HepG2 (cell line): Measurements from ENCODE around the gene ELAPOR1. TPM values are rescaled to one million over a fixed set of nuclear protein-coding genes. Genes with fewer than 3 reads are reported as not detected.

Experiments used
- AGO1 ChIP-seq: fragments of 200-400 bp; formaldehyde crosslinking; IDR thresholded peaks from 2 replicates; pipeline ENCODE4 v1.6.1; 2017; ENCODE audit warnings: mild to moderate bottlenecking, low read depth, low read length, moderate library complexity; ENCODE audit not compliant: poor library complexity, severe bottlenecking
- ATF2 ChIP-seq: sonication (generic); formaldehyde crosslinking; IDR thresholded peaks from 2 replicates; pipeline ENCODE4 v1.4.0; 2020; ENCODE audit warnings: missing genetic modification reagents
- CBX5 ChIP-seq: sonication (generic); formaldehyde crosslinking; IDR thresholded peaks from 2 replicates; pipeline ENCODE4 v1.4.0; 2020; ENCODE audit warnings: missing genetic modification reagents, borderline replicate concordance
- ETV6 ChIP-seq: sonication (generic); formaldehyde crosslinking; conservative IDR thresholded peaks from 2 replicates; pipeline ENCODE4 v1.4.0; 2020; ENCODE audit warnings: missing genetic modification reagents
- FOSL2 ChIP-seq: sonication (generic); formaldehyde crosslinking; IDR thresholded peaks from 2 replicates; pipeline ENCODE4 v1.4.0; 2020; ENCODE audit warnings: missing genetic modification reagents
- FOXA3 ChIP-seq: IDR thresholded peaks from 2 replicates; pipeline ENCODE4 v1.6.1; 2016; ENCODE audit warnings: missing genetic modification reagents, missing compliant biosample characterization
- FOXK1 ChIP-seq: sonication (generic); formaldehyde crosslinking; IDR thresholded peaks from 2 replicates; pipeline ENCODE4 v1.4.0; 2020; ENCODE audit warnings: low read depth, missing genetic modification reagents, borderline replicate concordance
- GATA4 ChIP-seq: sonication (generic); IDR thresholded peaks from 2 replicates; pipeline ENCODE4 v1.6.1; 2016; ENCODE audit warnings: antibody characterized with exemption, low read depth, borderline replicate concordance
- HCFC1 ChIP-seq: fragments of 150-350 bp; IDR thresholded peaks from 2 replicates; pipeline ENCODE4 v1.6.1; 2014; ENCODE audit warnings: low read depth, low read length
- ISL2 ChIP-seq: sonication (generic); formaldehyde crosslinking; IDR thresholded peaks from 2 replicates; pipeline ENCODE4 v1.5.0; 2020; ENCODE audit warnings: missing genetic modification reagents
- KLF15 ChIP-seq: sonication (generic); formaldehyde crosslinking; IDR thresholded peaks from 2 replicates; pipeline ENCODE4 v1.8.1; 2023; ENCODE audit warnings: borderline replicate concordance, mild to moderate bottlenecking, inconsistent platforms, missing genetic modification reagents, mixed read lengths
- KMT2A ChIP-seq: sonication (generic); formaldehyde crosslinking; IDR thresholded peaks from 2 replicates; pipeline ENCODE4 v1.4.0; 2020; ENCODE audit warnings: missing genetic modification reagents
- NR2F6 ChIP-seq, 2 experiments: IDR thresholded peaks; 2 replicates each; pipeline ENCODE4 v1.6.1; 2016; ENCODE audit warnings: antibody characterized with exemption in 1 of 2, mild to moderate bottlenecking in 1 of 2
- PAF1 ChIP-seq: IDR thresholded peaks from 2 replicates; pipeline ENCODE4 v1.6.1; 2016; ENCODE audit warnings: missing genetic modification reagents, missing compliant biosample characterization
- SRSF1 ChIP-seq: fragments of 200-400 bp; formaldehyde crosslinking; optimal IDR thresholded peaks from 2 replicates; pipeline ENCODE3; 2017; ENCODE audit warnings: mild to moderate bottlenecking, low read depth, low read length, moderate library complexity
- TAF1 ChIP-seq: sonication (generic); formaldehyde crosslinking; IDR thresholded peaks from 2 replicates; pipeline ENCODE4 v1.4.0; 2020; ENCODE audit warnings: missing genetic modification reagents
- THRA ChIP-seq: sonication (generic); formaldehyde crosslinking; IDR thresholded peaks from 2 replicates; pipeline ENCODE4 v1.4.0; 2020; ENCODE audit warnings: missing genetic modification reagents, borderline replicate concordance
- TOPORS ChIP-seq: sonication (generic); formaldehyde crosslinking; IDR thresholded peaks from 2 replicates; pipeline ENCODE4 v1.8.0; 2023; ENCODE audit warnings: mild to moderate bottlenecking, missing genetic modification reagents
- ZBTB26 ChIP-seq: IDR thresholded peaks from 2 replicates; pipeline ENCODE4 v1.6.1; 2016; ENCODE audit warnings: missing compliant biosample characterization, missing genetic modification reagents, borderline replicate concordance
- ZFP37 ChIP-seq: sonication (generic); formaldehyde crosslinking; IDR thresholded peaks from 2 replicates; pipeline ENCODE4 v1.4.0; 2020; ENCODE audit warnings: missing genetic modification reagents, borderline replicate concordance
- ZNF563 ChIP-seq: sonication (generic); formaldehyde crosslinking; IDR thresholded peaks from 2 replicates; pipeline ENCODE4 v1.8.0; 2022; ENCODE audit warnings: mild to moderate bottlenecking, moderate library complexity, missing genetic modification reagents
- ZNF589 ChIP-seq: sonication (generic); formaldehyde crosslinking; conservative IDR thresholded peaks from 2 replicates; pipeline ENCODE4 v1.8.0; 2022; ENCODE audit warnings: mild to moderate bottlenecking, moderate library complexity, missing genetic modification reagents
- ZSCAN21 ChIP-seq: sonication (generic); formaldehyde crosslinking; IDR thresholded peaks from 2 replicates; pipeline ENCODE4 v1.8.0; 2022; ENCODE audit warnings: mild to moderate bottlenecking, missing genetic modification reagents, moderate library complexity, borderline replicate concordance
- polyA plus RNA-seq, 8 experiments: library from polyadenylated mRNA; depleted of rRNA in 3 of 8; stranded (reverse) in 7 of 8; unstranded in 1 of 8; fragments of >200 nt; fragmentation: Illumina TruSeq in 4 of 8; extraction: Trizol in 4 of 8; gene quantifications; 2 replicates each; pipeline versions ENCODE4 v1.2.1 to v1.2.3, GENCODE V29; 2011 to 2016; ENCODE audit warnings: low read depth in 4 of 8, missing spikeins in 1 of 8, mixed read lengths in 1 of 8; ENCODE audit not compliant: insufficient read depth in 1 of 8
- total RNA-seq, 5 experiments: library from RNA; depleted of rRNA; stranded (reverse); fragments of >200 nt; fragmentation: Illumina TruSeq; extraction: Trizol; gene quantifications; 2 replicates each; pipeline ENCODE4 v1.2.3, GENCODE V29; 2016; ENCODE audit warnings: low read depth in 1 of 5
- TF ChIP-seq, protein P1 (sequence below): sonication (generic); formaldehyde crosslinking; IDR thresholded peaks from 2 replicates; pipeline ENCODE4 v1.4.0; 2020; ENCODE audit warnings: missing genetic modification reagents, low read depth, mild to moderate bottlenecking, borderline replicate concordance

ELAPOR1 gene
- total and polyA plus RNA-seq, 2 of the 13 experiments (the other 11 are each of a cell fraction or from before 2014, with no cell fraction given) = 0.13 to 0.20 TPM

- TF ChIP-seq FOSL2 (CRISPR knock-in tag) = peak; percentile 69
- TF ChIP-seq SRSF1 = peak; percentile 68
- peak; percentile 39; the same call in 1 of the 2 replicates for TF ChIP-seq THRA (CRISPR knock-in tag)
- TF ChIP-seq, protein P1, sequence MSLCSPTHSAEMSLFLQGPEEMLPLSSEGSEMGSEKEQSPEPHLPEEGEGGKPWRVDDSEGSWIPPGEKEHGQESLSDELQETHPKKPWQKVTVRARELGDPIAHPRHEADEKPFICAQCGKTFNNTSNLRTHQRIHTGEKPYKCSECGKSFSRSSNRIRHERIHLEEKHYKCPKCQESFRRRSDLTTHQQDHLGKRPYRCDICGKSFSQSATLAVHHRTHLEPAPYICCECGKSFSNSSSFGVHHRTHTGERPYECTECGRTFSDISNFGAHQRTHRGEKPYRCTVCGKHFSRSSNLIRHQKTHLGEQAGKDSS (CRISPR knock-in tag) = peak; percentile 56; the same call in 1 of the 2 replicates
- TF ChIP-seq KMT2A = peak; percentile 93
- peak; percentile 60 for TF ChIP-seq FOXA3 (CRISPR knock-in tag)
- peak; percentile 65; the same call in 1 of the 2 replicates for TF ChIP-seq ZBTB26 (CRISPR knock-in tag)
- peak; percentile 15; the same call in 1 of the 2 replicates for TF ChIP-seq KLF15 (CRISPR knock-in tag)
- TF ChIP-seq ZSCAN21 = peak; percentile 25; the same call in 1 of the 2 replicates
- no peak; the same call in 1 of the 2 replicates for TF ChIP-seq NR2F6 (IDR thresholded peaks at IDR 0.05)
- 0 out of 2 replicates have a peak, but pooled peaks have one; percentile 33 for TF ChIP-seq NR2F6 (CRISPR knock-in tag; IDR thresholded peaks at IDR 0.05)
- TF ChIP-seq TOPORS (CRISPR knock-in tag) = no peak
- TF ChIP-seq CBX5 = peak; percentile 75; the same call in 1 of the 2 replicates
- TF ChIP-seq ZNF563 (CRISPR knock-in tag) = no peak
- TF ChIP-seq HCFC1 = peak; percentile 64
- peak; percentile 73; the same call in 1 of the 2 replicates for TF ChIP-seq ATF2 (CRISPR knock-in tag)
- TF ChIP-seq ISL2 (CRISPR knock-in tag) = peak; percentile 62; the same call in 1 of the 2 replicates
- no peak for TF ChIP-seq ZNF589 (CRISPR knock-in tag)
- TF ChIP-seq FOXK1 (CRISPR knock-in tag) = peak; percentile 93
- peak; percentile 67; the same call in 1 of the 2 replicates for TF ChIP-seq ETV6
- peak; percentile 76; the same call in 1 of the 2 replicates for TF ChIP-seq GATA4
- no peak for TF ChIP-seq ZFP37
- no peak for TF ChIP-seq PAF1
- peak; percentile 94 for TF ChIP-seq TAF1
- TF ChIP-seq AGO1 = no peak
These were observed 38.1 kb upstream of the ELAPOR1 start, which contains the start of gene TAF13 (continued) for GRCh38 chr1:109075531-109076490.
